ENCODE data around the gene OR4N5. TPM values are rescaled to one million over a fixed set of nuclear protein-coding genes. Genes with fewer than 3 reads are reported as not detected.
"Not testable (repeated sequence)": the region's sequence is repeated elsewhere in the genome, so short reads cannot be mapped to it uniquely, and the experiment has no call there.

The OR4N5 gene
- polyA plus RNA-seq, 1 donor from 2014 or later: not detected

DNA sequence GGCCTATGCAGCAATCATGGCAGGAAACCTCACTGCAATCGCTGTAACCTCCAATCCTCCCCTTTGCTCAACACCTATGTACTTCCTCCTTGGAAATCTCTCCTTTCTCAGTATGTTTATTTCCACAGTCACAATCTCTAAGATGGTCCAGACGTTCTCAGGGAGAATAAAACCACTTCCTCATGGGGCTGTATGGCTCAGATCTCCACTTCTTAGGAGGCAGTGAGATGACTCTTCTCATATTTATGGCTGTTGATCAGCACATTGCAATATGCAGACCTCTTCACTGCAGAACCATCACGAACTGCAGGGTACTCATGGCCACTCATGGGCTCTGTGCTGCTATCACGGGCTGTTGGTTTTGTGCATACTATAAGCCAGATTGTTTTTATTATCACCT, 45.2 kb upstream of the OR4N5 start:
- Histone ChIP-seq H3K9me2 (ENCODE audit: insufficient read depth, low read length) (no peaks in the 10 kb centered on the region), H3K79me2 (replicated peaks; ENCODE audit: insufficient read depth, low read length) (no peaks in the 10 kb centered on the region), H3K9ac (ENCODE audit: low read length) (no peak overlapping the region), H3K9me3 (ENCODE audit: low read length) (no peaks in the 10 kb centered on the region), H3K4me2 (ENCODE audit: low read length) (no peak overlapping the region), H3K27ac (ENCODE audit: low read length) (no peak overlapping the region), H3F3A (ENCODE audit: insufficient read depth, low read length, poor library complexity, severe bottlenecking) (no peaks in the 10 kb centered on the region), H3K27me3 (ENCODE audit: insufficient read depth, low read depth, low read length) (no peaks in the 10 kb centered on the region), H3K36me3 (ENCODE audit: insufficient read depth, low read length) (no peaks in the 10 kb centered on the region), H4K20me1 (ENCODE audit: insufficient read depth) (no peaks in the 10 kb centered on the region), H3K4me3 (ENCODE audit: low read length) (no peak overlapping the region), H2AFZ (ENCODE audit: low read depth, low read length) (no peak overlapping the region)
- TF ChIP-seq SMC3 (conservative IDR thresholded peaks at IDR 0.05; ENCODE audit: poor library complexity): no peak
- TF ChIP-seq MXI1 (conservative IDR thresholded peaks at IDR 0.05; ENCODE audit: poor library complexity, severe bottlenecking): no peak
- TF ChIP-seq EZH2 (IDR thresholded peaks at IDR 0.05; ENCODE audit: borderline replicate concordance, insufficient read depth, low read length, poor library complexity, severe bottlenecking): no peak
- no peak for TF ChIP-seq EP300 (conservative IDR thresholded peaks at IDR 0.05; ENCODE audit: poor library complexity, severe bottlenecking)
- TF ChIP-seq, protein P1, sequence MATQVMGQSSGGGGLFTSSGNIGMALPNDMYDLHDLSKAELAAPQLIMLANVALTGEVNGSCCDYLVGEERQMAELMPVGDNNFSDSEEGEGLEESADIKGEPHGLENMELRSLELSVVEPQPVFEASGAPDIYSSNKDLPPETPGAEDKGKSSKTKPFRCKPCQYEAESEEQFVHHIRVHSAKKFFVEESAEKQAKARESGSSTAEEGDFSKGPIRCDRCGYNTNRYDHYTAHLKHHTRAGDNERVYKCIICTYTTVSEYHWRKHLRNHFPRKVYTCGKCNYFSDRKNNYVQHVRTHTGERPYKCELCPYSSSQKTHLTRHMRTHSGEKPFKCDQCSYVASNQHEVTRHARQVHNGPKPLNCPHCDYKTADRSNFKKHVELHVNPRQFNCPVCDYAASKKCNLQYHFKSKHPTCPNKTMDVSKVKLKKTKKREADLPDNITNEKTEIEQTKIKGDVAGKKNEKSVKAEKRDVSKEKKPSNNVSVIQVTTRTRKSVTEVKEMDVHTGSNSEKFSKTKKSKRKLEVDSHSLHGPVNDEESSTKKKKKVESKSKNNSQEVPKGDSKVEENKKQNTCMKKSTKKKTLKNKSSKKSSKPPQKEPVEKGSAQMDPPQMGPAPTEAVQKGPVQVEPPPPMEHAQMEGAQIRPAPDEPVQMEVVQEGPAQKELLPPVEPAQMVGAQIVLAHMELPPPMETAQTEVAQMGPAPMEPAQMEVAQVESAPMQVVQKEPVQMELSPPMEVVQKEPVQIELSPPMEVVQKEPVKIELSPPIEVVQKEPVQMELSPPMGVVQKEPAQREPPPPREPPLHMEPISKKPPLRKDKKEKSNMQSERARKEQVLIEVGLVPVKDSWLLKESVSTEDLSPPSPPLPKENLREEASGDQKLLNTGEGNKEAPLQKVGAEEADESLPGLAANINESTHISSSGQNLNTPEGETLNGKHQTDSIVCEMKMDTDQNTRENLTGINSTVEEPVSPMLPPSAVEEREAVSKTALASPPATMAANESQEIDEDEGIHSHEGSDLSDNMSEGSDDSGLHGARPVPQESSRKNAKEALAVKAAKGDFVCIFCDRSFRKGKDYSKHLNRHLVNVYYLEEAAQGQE (IDR thresholded peaks at IDR 0.05; ENCODE audit: borderline replicate concordance): no peak
- TF ChIP-seq, protein P2, sequence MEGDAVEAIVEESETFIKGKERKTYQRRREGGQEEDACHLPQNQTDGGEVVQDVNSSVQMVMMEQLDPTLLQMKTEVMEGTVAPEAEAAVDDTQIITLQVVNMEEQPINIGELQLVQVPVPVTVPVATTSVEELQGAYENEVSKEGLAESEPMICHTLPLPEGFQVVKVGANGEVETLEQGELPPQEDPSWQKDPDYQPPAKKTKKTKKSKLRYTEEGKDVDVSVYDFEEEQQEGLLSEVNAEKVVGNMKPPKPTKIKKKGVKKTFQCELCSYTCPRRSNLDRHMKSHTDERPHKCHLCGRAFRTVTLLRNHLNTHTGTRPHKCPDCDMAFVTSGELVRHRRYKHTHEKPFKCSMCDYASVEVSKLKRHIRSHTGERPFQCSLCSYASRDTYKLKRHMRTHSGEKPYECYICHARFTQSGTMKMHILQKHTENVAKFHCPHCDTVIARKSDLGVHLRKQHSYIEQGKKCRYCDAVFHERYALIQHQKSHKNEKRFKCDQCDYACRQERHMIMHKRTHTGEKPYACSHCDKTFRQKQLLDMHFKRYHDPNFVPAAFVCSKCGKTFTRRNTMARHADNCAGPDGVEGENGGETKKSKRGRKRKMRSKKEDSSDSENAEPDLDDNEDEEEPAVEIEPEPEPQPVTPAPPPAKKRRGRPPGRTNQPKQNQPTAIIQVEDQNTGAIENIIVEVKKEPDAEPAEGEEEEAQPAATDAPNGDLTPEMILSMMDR (IDR thresholded peaks at IDR 0.05; ENCODE audit: poor library complexity, severe bottlenecking): no peak
- TF ChIP-seq TAF1 (IDR thresholded peaks at IDR 0.05; ENCODE audit: low read depth): no peak
- TF ChIP-seq POLR2AphosphoS5 (IDR thresholded peaks at IDR 0.05): no peak
- no peak for TF ChIP-seq RAD21 (conservative IDR thresholded peaks at IDR 0.05)

DNA sequence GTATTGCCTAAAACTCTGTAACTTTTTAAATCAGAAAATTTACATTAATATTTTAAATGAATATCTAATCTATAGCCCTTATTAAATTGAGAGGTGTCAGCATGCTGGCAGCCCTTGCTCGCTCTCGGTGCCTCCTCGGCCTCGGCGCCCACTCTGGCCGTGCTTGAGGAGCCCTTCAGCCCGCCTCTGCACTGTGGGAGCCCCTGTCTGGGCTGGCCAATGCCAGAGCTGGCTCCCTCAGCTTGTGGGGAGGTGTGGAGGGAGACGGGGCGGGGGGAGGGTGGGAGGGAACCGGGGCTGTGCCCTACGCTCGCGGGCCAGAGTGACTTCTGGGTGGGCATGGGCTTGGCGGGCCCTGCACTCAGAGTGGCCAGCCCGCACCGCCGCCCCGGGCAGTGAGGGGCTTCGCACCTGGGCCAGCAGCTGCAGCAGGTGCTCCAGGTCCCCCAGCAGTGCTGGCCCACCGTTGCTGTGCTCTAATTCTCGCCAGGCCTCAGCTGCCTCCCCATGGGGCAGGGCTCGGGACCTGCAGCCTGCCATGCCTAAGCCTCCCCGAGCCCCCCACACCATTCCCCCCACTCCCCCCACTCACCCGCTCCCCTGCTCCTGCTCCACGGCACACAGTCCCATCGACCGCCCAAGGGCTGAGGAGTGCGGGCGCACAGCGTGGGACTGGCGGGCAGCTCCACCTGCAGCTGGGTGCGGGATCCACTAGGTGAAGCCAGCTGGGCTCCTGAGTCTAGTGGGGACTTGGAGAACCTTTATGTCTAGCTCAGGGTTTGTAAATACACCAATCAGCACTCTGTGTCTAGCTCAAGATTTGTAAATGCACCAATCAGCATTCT, 39.5 kb upstream of the OR4N5 start:
- H3K79me2 ChIP-seq (replicated peaks; ENCODE audit: insufficient read depth, low read length); H3K27me3 ChIP-seq (ENCODE audit: insufficient read depth, low read depth, low read length); H2AFZ ChIP-seq (ENCODE audit: low read depth, low read length); H3K27ac ChIP-seq (ENCODE audit: low read length); H3K9me2 ChIP-seq (ENCODE audit: insufficient read depth, low read length); H3K4me2 ChIP-seq (ENCODE audit: low read length); H3F3A ChIP-seq (ENCODE audit: insufficient read depth, low read length, poor library complexity, severe bottlenecking); H3K9me3 ChIP-seq (ENCODE audit: low read length); H3K4me3 ChIP-seq (ENCODE audit: low read length); H3K9ac ChIP-seq (ENCODE audit: low read length); H4K20me1 ChIP-seq (ENCODE audit: insufficient read depth); H3K36me3 ChIP-seq (ENCODE audit: insufficient read depth, low read length): not testable (repeated sequence)
